Activated naive CD4-positive, alpha-beta T cell treated with anti-CD3 and anti-CD28 coated beads, Interleukin-2, amount 10 ng/mL, durations not matched to agents 7 days and 5 days (primary cell): ENCODE results near the gene KLF15.
A peak's percentile ranks its signal among the peaks of the same experiment; 100 is the strongest.

Experiments used
- CTCF ChIA-PET: fragments of 350-600 bp; sonication (Branson Sonifier 250); formaldehyde crosslinking; loops from one replicate; lab custom pipeline; 2021; ENCODE audit warnings: antibody characterized with exemption; lab: Charles Lee
- DNase-seq: peaks from one replicate; pipeline ENCODE4 v3.0.0-alpha.2; 2020
- H3K27ac Mint-ChIP-seq: one replicate; pipeline ENCODE4 v1.8.0; 2021; ENCODE audit warnings: mild to moderate bottlenecking, moderate library complexity, mixed read lengths
- H3K27me3 Mint-ChIP-seq: one replicate; pipeline ENCODE4 v1.8.0; 2021; ENCODE audit warnings: mild to moderate bottlenecking, mixed read lengths
- H3K36me3 Mint-ChIP-seq: one replicate; pipeline ENCODE4 v1.8.0; 2021; ENCODE audit warnings: mixed read lengths
- H3K4me1 Mint-ChIP-seq: one replicate; pipeline ENCODE4 v1.8.0; 2021; ENCODE audit warnings: mixed read lengths
- H3K4me3 Mint-ChIP-seq: one replicate; pipeline ENCODE4 v1.8.0; 2021; ENCODE audit warnings: mild to moderate bottlenecking, moderate library complexity, mixed read lengths
- H3K9me3 Mint-ChIP-seq: one replicate; pipeline ENCODE4 v1.8.0; 2021; ENCODE audit warnings: mixed read lengths

KLF15 gene

GRCh38 chr3:126360714-126361060 lies 3.5 kb upstream of the KLF15 start:
- H3K4me3 Mint-ChIP-seq: no peak overlapping the region
- CTCF ChIA-PET: no interaction called here

DNA sequence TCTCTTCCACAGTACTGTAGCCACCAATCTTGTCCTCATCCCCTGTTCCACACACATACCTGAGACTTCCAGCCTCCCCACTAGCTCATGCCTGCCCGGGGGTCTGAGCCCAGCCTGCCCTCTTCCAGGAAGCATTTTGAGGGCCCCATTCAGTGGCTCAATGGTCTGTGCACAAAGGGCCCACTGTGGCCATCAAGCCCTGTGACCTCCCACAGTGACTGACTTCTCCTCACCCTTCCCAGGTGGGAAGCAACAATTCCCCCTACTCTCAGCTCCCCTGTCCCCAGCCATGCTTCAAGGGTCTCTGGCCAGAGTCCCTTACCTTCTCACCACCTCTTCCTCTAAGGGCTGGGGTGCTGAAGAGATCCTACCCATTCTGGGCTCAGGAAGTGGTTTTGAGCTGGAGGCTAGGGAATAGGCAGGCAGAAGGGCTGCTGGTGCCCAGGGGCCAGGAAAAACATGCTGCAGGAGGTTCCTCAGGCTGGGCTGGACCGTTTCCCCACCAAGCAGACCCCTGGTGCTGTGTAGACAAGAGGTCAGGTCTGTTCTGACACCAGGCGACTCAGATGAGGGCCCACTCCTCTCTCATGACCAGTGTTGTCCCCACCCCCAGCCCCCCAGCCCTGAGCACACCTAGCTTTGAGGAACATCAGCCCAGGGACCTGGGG lies 3.0 kb upstream of the KLF15 start:
- CTCF ChIA-PET: no interaction called here
- H3K9me3 Mint-ChIP-seq: no peaks in the 10 kb centered on the region
- peaks cover 16% of the 10 kb centered on the region for H3K4me1 Mint-ChIP-seq
- DNase-seq: no peak
- no peak overlapping the region for H3K4me3 Mint-ChIP-seq
- H3K36me3 Mint-ChIP-seq: peaks cover 2% of the 10 kb centered on the region
- H3K27ac Mint-ChIP-seq: no peak overlapping the region
- H3K27me3 Mint-ChIP-seq: peaks cover 59% of the 10 kb centered on the region

More at GRCh38 chr3:126360714-126361060, 3.5 kb upstream of the KLF15 start:
- peaks cover 2% of the 10 kb centered on the region for H3K36me3 Mint-ChIP-seq
- no peak for DNase-seq
- no peaks in the 10 kb centered on the region for H3K9me3 Mint-ChIP-seq
- H3K27ac Mint-ChIP-seq: no peak overlapping the region
- H3K27me3 Mint-ChIP-seq: peaks cover 54% of the 10 kb centered on the region
- peaks cover 14% of the 10 kb centered on the region for H3K4me1 Mint-ChIP-seq

DNA sequence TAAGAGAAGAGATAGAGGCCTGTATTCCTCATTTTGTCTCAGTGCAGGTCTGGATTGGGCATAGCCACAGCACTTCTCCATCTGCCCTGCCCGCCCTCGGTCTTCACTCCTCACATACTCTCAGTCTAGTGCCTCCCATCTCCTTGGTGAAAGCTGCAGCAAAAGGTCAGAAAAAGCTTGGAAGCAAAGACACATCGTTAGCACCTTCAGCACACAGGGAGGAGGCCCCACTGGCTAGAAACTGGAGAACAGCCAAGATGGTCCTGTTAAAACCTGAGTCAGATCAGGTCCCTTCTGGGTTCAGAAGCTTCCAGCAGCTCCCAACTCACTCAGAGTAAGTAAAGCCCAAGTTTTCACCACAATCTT lies 1.6 kb upstream of the KLF15 start:
- Mint-ChIP-seq H3K27ac (no peak overlapping the region), H3K4me3 (no peak overlapping the region), H3K27me3 (peaks cover 73% of the 10 kb centered on the region), H3K36me3 (peaks cover 2% of the 10 kb centered on the region), H3K4me1 (peaks cover 16% of the 10 kb centered on the region), H3K9me3 (no peaks in the 10 kb centered on the region)
- no peak for DNase-seq
- CTCF ChIA-PET: no interaction called here

DNA sequence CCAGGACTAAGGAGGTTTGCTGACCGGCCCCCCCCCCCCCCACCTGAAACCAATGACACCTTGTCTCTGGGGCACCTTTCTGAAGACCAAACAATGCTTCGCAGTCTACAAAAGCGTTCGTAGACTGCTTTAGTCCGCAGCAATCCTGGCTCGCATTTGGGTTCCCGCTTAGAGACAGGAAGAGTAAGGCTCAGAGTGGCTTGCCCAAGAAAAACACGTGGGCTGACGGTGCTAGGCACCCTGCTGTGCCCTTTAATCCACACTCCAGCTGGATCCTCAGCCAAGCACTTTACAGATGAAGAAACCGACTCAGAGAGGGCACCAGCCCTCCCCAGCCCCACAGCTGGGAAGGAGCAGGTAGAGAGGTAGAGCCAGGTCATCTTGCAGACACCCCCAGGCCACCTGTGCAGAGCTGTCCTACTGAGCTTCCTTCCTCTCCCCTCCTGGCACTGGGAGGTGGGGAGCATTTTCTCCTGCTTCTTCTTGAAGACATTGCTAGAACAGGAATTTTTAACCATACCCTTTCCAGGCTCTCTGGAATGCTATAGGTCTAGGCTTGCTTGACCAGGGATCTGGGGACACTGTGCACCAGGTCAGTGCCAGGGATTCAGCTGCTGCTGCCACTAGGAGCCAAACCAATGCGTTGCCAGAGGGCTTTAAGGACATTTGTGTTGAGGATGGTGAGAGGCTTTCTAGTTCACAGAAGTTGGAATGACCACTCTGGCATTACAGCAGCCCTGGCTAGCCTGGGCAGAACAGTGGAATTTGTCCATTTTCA lies 1.0 kb upstream of the KLF15 start:
- DNase-seq: no peak
- CTCF ChIA-PET: interaction anchor here (1.1 kb wide), 1 partner anchor 34 kb away, joined by 3 read pairs; no protein-coding TSS in a partner anchor
- Mint-ChIP-seq H3K27me3 (peaks cover 77% of the 10 kb centered on the region), H3K4me3 (peak overlapping the region; percentile 76), H3K36me3 (peaks cover 2% of the 10 kb centered on the region), H3K27ac (no peak overlapping the region), H3K4me1 (peaks cover 16% of the 10 kb centered on the region), H3K9me3 (no peaks in the 10 kb centered on the region)

DNA sequence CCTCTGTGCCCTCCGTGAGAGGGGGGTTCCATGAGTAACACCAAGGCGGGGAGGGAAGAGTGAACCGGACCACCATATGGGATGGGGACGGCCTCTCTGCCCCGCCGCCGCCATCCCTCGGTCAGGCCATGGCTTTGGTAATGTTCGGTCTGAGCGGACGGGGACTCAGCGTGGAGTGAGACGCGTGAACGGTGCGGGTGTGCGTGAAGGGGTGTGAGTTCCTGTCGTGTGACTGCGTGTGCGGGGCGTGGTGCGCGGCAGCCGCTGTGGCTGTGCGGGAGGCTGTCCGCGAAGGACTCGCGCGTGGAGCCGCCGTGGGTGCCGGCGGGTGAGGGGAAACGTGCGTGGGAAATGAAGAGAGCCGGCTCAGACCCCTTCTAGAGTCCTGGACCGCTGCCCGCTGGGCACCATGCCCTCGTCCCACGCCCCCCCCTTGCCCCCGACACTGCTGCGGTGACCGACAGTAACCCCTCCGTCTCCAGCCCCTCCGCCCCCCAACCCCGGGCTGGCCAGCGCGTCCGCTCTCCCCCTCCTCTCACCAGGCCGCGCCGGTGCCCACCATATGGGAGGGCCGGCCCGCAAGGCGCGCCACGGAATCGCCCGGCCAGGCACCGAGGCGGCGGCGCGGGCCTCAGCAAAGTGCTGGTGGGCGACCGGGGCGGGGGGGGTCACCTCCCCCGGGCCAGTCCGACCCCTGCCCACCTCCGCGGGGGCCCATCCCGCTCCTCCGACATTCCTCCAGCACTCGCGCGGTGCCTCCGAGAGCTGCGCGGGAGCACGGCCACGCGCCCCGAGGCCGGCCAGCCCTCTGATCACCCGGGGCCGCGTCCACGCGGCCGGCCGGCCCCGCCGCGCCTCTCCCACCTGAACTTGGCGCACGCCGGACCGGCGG lies 589 bp downstream of the KLF15 start:
- H3K27ac Mint-ChIP-seq: peak overlapping the region; percentile 33
- peaks cover 77% of the 10 kb centered on the region for H3K27me3 Mint-ChIP-seq
- H3K4me1 Mint-ChIP-seq: peaks cover 16% of the 10 kb centered on the region
- H3K36me3 Mint-ChIP-seq: peaks cover 2% of the 10 kb centered on the region
- peak; percentile 40 for DNase-seq
- CTCF ChIA-PET: no interaction called here
- H3K4me3 Mint-ChIP-seq: peak overlapping the region; percentile 71
- H3K9me3 Mint-ChIP-seq: no peaks in the 10 kb centered on the region

GRCh38 chr3:126355777-126356372 lies 1.3 kb downstream of the KLF15 start:
- peak overlapping the region; percentile 71 for H3K4me3 Mint-ChIP-seq
- peaks cover 71% of the 10 kb centered on the region for H3K27me3 Mint-ChIP-seq
- H3K4me1 Mint-ChIP-seq: peaks cover 16% of the 10 kb centered on the region
- H3K36me3 Mint-ChIP-seq: peaks cover 2% of the 10 kb centered on the region
- CTCF ChIA-PET: no interaction called here
- no peak for DNase-seq
- H3K27ac Mint-ChIP-seq: peak overlapping the region; percentile 33
- no peaks in the 10 kb centered on the region for H3K9me3 Mint-ChIP-seq

- Mint-ChIP-seq H3K4me1 (peaks cover 16% of the 10 kb centered on the region), H3K27ac (no peak overlapping the region), H3K36me3 (peaks cover 2% of the 10 kb centered on the region), H3K27me3 (peaks cover 65% of the 10 kb centered on the region), H3K9me3 (no peaks in the 10 kb centered on the region), H3K4me3 (peak overlapping the region; percentile 2)
- CTCF ChIA-PET: no interaction called here
- no peak for DNase-seq
These were observed 2.0 kb downstream of the KLF15 start for GRCh38 chr3:126355251-126355650.

GRCh38 chr3:126354776-126355175 lies 2.4 kb downstream of the KLF15 start:
- no peaks in the 10 kb centered on the region for H3K9me3 Mint-ChIP-seq
- H3K27ac Mint-ChIP-seq: no peak overlapping the region
- H3K36me3 Mint-ChIP-seq: peaks cover 2% of the 10 kb centered on the region
- no peak for DNase-seq
- H3K4me3 Mint-ChIP-seq: no peak overlapping the region
- H3K4me1 Mint-ChIP-seq: peaks cover 16% of the 10 kb centered on the region
- H3K27me3 Mint-ChIP-seq: peaks cover 60% of the 10 kb centered on the region
- CTCF ChIA-PET: no interaction called here

DNA sequence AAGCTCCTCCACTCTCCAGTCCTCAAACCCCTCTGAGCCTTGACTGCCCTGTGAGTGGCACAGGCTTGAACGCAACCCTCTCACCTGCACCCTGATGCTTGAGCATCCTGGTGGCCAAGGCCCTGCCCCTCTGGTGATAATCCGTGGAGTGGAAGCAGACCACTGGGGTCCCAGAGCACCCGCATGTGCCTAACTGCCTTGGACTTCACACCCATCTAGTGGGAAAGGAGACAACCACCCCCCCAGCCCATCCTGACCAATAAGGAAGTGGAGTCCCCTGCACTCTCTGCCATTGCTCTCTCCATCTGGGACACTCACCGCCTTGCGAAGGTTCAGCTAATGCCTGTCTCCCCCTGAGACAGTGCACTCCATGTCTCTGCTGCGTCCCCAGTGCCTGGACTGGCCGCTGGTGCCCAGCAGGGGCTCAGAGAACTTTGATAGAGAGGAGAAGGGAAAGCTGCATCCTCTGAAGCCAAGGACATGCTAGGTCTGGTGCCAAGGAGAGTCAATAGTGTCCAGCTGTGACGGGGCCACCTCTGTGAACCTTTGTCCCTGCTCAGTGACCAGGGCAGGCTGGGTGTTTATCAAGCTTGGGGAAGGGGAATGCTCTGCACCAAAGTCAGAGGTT lies 3.4 kb downstream of the KLF15 start:
- no peak for DNase-seq
- Mint-ChIP-seq H3K4me3 (no peak overlapping the region), H3K27me3 (peaks cover 52% of the 10 kb centered on the region), H3K36me3 (peaks cover 2% of the 10 kb centered on the region), H3K27ac (no peak overlapping the region), H3K4me1 (peaks cover 16% of the 10 kb centered on the region), H3K9me3 (no peaks in the 10 kb centered on the region)
- CTCF ChIA-PET: no interaction called here

DNA sequence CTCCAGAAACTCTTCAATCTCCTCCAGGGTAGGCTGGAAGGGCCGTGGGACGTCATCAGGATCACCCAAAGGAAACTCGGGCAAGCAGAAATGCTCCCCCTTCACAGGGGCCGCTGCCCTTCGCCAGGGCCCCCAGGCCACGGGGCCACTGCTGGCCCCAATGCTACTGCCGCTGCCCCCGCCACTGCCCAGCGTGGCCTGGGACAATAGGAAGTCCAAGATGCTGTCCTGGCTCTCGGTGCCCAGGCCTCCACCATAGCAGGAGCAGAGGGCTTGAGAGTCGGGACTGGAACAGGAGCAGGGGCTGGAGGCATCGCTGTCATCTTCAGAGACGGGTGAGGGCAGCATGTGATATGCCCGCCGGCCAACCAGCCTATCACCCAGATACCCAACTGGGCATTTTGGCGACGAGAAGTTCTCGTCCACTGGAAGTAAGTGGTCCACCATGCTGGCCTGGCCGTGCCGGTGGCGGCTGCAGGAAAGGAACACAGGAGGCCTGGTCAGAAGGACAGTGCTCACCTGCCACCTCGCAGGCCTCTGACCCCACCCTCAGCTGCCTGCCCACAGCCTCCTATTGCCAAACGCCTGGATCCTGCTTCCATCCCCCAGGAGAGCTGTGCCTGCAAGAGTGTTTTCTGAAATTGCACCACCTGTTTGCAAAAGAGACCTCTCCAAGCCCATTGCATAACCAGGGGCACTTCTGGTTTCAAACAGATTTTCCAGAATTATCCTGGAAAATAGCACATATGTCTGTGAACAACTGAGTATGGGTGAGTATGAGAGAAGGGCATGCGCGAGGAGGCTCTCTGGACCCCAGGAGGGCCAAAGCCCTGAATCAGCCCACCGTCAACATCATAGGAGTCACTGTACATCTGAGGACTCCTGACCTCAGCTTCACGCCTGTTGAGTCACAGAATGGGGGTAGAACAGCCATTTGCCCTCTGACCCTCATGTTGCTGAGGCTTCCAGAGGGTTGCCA lies 4.4 kb downstream of the KLF15 start:
- H3K9me3 Mint-ChIP-seq: no peaks in the 10 kb centered on the region
- DNase-seq: no peak
- peaks cover 2% of the 10 kb centered on the region for H3K36me3 Mint-ChIP-seq
- H3K4me3 Mint-ChIP-seq: no peak overlapping the region
- H3K27me3 Mint-ChIP-seq: peaks cover 41% of the 10 kb centered on the region
- no peak overlapping the region for H3K27ac Mint-ChIP-seq
- H3K4me1 Mint-ChIP-seq: peaks cover 12% of the 10 kb centered on the region
- CTCF ChIA-PET: interaction anchor here (0.6 kb wide), 1 partner anchor 208 kb away, joined by 3 read pairs; no protein-coding TSS in a partner anchor

DNA sequence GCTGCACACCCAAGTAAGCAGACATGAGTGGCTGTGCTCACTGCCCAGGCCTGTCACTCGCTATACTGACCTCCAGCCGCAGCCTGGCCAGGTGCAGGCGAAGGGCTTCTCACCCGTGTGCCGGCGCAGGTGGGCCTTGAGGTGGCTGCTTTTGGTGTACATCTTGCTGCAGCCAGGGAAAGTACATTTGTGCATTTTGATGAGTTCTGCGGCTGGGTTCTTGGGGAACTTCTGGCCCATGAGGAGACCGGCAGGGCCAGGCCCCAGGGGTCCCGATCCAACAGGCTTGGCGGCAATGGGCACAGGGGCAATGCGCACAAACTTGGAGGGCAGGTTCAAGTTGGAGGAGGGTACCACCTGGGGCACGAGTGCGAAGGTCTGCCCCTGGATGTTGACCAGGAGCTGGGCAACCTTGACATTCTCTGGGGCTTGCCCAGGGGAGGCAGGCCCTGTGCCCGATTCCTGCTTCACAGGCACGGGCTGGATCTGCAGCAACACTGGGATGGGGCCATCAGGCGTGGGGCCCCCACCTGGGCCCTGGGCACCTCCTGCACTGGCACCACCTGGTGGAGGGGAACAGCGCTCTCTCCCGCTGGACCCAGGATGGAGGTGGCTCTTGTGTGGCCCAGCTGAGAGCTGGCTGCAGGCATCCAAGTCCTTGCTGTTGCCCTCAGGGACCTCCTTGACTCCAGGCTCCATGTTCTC lies 5.3 kb downstream of the KLF15 start:
- H3K4me1 Mint-ChIP-seq: peaks cover 9% of the 10 kb centered on the region
- no peak overlapping the region for H3K27ac Mint-ChIP-seq
- no peak for DNase-seq
- H3K4me3 Mint-ChIP-seq: no peak overlapping the region
- H3K36me3 Mint-ChIP-seq: peaks cover 2% of the 10 kb centered on the region
- H3K27me3 Mint-ChIP-seq: peaks cover 36% of the 10 kb centered on the region
- CTCF ChIA-PET: interaction anchor here (0.6 kb wide), 1 partner anchor 209 kb away, joined by 3 read pairs; no protein-coding TSS in a partner anchor
- H3K9me3 Mint-ChIP-seq: no peaks in the 10 kb centered on the region

DNA sequence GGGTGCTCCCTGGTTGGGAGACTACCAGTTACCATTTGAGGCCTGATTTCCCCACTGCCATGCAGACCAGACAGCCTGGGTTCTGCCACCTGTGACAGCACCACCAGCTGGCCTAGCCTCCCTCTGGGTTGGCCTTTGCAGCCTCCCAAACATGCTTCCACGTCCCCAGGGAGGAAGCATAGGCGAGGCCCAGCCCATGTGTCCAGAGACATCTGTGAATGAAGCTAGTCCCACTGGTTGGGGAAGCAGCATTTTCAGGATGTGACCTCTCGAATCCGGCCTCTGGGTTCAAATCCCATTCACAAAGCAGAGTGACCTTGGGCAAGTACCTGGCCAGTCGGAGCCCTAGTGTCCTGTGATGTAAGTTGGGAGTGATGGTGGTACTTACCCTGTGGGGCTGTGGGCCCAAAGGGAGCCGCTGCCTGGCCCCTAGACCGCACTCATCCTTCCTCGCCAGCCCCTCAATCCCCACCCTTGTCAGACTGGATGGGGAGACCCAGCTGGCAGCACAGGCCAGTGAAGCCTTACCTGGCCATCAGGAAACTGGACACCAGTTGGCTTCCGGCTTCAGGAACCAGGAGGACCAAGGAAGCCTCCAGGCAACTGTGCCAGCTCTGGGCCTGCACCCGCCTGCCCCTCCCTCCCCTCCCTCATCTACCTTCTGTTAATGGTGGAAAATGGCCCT lies 6.0 kb downstream of the KLF15 start:
- no peak for DNase-seq
- H3K36me3 Mint-ChIP-seq: peaks cover under 1% of the 10 kb centered on the region
- H3K4me1 Mint-ChIP-seq: peaks cover 6% of the 10 kb centered on the region
- H3K27ac Mint-ChIP-seq: no peak overlapping the region
- CTCF ChIA-PET: no interaction called here
- no peak overlapping the region for H3K4me3 Mint-ChIP-seq
- peaks cover 29% of the 10 kb centered on the region for H3K27me3 Mint-ChIP-seq
- no peaks in the 10 kb centered on the region for H3K9me3 Mint-ChIP-seq
